ENCODE measurements around the gene CSGALNACT2.

Gene CSGALNACT2

DNA sequence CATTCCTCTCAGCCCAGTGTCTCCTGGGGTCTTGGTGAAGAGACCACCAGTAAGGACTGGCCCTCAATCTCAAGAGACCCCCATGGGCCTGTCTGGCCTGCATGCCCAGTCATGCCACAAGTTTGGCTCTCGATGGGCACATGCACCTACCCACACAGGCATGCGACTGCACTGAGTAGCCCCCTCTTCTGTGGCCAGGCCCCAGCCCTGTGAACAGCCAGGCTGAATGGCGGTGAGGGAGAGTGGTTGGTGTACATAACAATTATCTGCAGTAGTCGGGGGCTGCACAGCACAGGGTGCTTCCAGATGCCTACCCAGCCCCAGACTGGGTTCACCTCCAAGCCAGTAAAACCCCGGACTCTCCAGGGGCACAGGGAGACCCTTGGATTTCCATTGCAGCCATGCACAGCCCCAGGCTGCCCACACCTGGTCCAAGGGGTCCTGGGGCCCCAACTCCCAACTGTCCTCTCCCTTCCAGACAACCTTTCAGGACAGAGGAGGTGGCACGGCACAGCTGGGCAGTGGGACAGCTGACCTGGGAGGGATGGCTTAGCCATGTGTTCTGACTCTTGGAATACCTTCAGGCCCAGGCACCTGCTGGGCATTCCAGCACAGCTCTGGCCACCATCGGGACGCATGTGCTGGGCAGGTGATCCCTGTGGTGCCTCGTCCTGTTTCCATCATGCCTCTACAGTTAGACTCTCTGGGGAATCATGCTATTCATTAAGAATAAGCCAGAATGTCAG is 21.0 kb upstream of the CSGALNACT2 start:
- CTCF ChIA-PET, result interaction anchor here (0.8 kb wide), 1 partner anchor 11 kb away, joined by 4 read pairs; no protein-coding TSS in a partner anchor

DNA sequence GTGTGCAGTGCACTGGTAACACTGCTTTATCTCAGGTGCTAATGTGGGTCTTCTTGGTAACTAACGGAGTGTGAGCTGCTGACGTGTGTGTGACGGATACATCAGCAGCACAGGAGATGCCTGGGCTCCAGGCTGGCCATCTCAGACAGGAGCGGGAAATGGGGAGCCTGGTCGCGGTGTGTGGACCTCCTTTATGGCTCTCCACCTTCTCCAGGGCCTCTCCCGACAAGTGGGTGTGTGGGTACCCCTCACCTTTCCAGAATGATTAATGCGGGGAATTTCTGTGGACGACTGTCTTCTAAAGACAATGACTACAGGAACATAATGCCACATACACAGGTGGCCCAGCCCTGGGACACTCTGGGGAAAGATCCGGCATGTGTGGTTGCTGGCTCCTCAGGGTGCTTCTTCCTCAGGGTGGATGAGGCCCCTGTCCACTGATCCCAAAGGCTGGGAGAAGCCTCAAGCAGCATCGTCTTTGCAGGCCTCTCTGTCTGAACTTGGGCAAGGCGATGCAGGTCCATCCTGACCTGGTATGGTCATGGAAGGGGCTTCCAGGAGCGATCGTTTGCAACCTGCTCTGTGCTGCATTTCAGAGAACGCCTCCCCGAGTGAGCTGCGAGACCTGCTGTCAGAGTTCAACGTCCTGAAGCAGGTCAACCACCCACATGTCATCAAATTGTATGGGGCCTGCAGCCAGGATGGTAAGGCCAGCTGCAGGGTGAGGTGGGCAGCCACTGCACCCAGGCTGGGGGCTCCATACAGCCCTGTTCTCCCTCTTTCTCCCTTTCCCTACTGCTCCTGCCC is 20.3 kb upstream of the CSGALNACT2 start:
- DNase-seq (ENCODE audit: low spot score), result no peak
- CTCF ChIA-PET, result no interaction called here
- no peak overlapping the region for H3K27ac ChIP-seq
- TF ChIP-seq, protein P1, sequence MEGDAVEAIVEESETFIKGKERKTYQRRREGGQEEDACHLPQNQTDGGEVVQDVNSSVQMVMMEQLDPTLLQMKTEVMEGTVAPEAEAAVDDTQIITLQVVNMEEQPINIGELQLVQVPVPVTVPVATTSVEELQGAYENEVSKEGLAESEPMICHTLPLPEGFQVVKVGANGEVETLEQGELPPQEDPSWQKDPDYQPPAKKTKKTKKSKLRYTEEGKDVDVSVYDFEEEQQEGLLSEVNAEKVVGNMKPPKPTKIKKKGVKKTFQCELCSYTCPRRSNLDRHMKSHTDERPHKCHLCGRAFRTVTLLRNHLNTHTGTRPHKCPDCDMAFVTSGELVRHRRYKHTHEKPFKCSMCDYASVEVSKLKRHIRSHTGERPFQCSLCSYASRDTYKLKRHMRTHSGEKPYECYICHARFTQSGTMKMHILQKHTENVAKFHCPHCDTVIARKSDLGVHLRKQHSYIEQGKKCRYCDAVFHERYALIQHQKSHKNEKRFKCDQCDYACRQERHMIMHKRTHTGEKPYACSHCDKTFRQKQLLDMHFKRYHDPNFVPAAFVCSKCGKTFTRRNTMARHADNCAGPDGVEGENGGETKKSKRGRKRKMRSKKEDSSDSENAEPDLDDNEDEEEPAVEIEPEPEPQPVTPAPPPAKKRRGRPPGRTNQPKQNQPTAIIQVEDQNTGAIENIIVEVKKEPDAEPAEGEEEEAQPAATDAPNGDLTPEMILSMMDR (conservative IDR thresholded peaks at IDR 0.05; ENCODE audit: low read depth), result no peak
- POLR2A ChIA-PET (ENCODE audit: low non-redundant PET), result no interaction called here

More for the DNA sequence above, 21.0 kb upstream of the CSGALNACT2 start:
- TF ChIP-seq, protein P1 (conservative IDR thresholded peaks at IDR 0.05; ENCODE audit: low read depth), result no peak
- POLR2A ChIA-PET (ENCODE audit: low non-redundant PET), result no interaction called here
- no peak overlapping the region for H3K27ac ChIP-seq
- DNase-seq (ENCODE audit: low spot score), result no peak

DNA sequence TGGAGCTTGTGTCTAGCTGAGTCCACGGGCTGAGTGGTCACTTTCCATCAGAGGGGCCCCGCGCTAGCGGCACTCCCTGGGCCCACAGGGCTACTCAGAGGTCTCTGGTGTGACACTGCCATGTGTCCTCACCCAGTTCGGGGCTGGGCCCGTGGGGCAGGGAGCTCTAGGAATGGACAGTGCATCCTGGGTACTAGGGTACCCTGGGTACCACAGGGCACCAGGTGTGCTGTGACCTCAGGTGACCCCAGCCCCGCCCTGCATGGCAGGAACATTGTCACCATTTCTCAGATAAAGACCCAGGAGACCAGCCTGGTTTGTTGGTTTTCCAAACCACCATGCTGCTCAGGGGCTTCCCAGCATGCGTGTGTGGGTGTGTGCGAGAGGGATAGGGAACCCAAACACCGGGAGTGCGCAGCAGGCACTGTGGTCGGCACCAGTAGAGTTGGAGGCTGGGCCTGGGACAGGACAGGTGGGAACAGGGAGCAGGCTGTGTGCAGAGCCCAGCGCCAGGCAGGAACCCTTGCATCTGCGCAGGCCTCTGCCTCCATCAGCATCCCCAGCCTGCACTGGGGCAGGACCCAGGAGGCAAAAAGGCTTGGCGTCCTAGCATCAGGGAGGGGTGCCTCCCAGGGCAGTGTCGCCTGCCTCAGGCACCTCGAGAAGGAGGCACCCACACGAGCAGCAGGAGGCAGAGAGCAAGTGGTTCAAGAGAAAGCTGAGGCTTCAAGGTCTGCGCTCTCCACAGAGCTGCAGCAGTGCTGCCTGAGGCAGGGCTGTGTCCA is 19.4 kb upstream of the CSGALNACT2 start:
- TF ChIP-seq, protein P1 (conservative IDR thresholded peaks at IDR 0.05; ENCODE audit: low read depth), result no peak
- no peak overlapping the region for H3K27ac ChIP-seq
- DNase-seq (ENCODE audit: low spot score), result no peak
- ChIA-PET CTCF (no interaction called here), POLR2A (ENCODE audit: low non-redundant PET) (no interaction called here)

DNA sequence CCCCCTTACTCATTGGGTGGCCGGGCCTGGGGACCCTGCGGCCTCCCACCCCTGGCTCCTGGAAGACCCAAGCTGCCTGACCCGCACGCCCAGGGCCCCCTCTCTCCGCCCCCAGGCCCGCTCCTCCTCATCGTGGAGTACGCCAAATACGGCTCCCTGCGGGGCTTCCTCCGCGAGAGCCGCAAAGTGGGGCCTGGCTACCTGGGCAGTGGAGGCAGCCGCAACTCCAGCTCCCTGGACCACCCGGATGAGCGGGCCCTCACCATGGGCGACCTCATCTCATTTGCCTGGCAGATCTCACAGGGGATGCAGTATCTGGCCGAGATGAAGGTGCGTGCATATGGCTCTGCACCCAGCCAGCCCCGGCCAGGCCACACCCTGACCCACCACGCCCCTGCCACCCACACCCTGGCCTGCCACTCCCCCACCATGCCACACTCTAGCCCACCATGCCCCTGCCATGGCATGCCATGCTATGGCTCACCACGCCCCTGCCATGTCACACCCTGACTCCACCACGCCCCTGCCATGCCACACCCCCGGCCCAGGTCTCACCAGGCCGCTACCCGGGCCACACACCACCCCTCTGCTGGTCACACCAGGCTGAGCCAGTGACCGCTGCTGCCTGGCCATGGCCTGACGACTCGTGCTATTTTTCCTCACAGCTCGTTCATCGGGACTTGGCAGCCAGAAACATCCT is 18.7 kb upstream of the CSGALNACT2 start:
- DNase-seq (ENCODE audit: low spot score), result no peak
- H3K27ac ChIP-seq, result no peak overlapping the region
- POLR2A ChIA-PET (ENCODE audit: low non-redundant PET), result no interaction called here
- TF ChIP-seq, protein P1 (conservative IDR thresholded peaks at IDR 0.05; ENCODE audit: low read depth), result no peak
- CTCF ChIA-PET, result no interaction called here

DNA sequence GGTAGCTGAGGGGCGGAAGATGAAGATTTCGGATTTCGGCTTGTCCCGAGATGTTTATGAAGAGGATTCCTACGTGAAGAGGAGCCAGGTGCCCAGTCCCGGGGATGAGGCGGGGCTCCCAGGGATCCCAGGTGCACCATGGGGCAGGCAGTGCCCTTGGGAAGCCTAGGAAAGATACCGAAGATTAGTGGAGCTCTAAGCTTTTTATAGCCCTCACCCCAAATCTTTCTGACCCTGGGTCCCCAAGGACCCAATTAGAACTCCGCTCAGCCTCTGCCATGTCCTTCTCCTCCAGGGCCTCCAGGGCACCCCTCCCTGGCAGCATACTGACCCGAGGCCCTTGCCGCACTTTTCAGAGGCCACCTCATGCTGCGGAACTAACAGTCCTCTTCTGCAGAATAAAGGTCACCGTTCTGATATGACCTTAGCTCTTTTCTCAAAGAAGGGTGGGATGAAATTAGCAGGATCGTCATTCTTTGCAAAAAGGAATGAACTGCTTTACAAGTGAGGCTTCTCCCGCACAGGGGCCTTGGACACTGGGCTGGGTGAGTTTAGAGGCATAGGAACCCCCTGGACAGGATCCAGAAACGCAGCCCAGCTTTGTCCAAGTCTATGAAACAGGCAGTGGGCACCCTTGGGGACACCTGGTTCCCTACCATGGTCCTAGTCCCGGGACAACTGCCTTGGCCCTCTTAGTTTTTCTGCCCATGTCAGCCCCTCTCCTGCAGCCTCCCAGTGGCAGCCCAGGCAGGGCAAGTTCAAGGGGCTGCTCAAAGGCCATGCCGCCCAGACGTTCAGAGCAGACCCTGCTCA is 17.9 kb upstream of the CSGALNACT2 start:
- no peak overlapping the region for H3K27ac ChIP-seq
- ChIA-PET CTCF (interaction anchor here (0.6 kb wide), 1 partner anchor 263 kb away, joined by 3 read pairs; no protein-coding TSS in a partner anchor), POLR2A (ENCODE audit: low non-redundant PET) (no interaction called here)
- no peak for DNase-seq (ENCODE audit: low spot score)
- TF ChIP-seq, protein P1 (conservative IDR thresholded peaks at IDR 0.05; ENCODE audit: low read depth), result no peak
